HG03139 (cell line): ENCODE data around the gene WASL.

Experiments used
- ATAC-seq: cut with Tn5 transposase; IDR thresholded peaks from one replicate; pipeline ENCODE4 v1.9.1; 2021; ENCODE audit not compliant: unreplicated experiment

Gene WASL

GRCh38 chr7:123705211-123705901 is 43.4 kb downstream of the WASL start:
- no peak for ATAC-seq

DNA sequence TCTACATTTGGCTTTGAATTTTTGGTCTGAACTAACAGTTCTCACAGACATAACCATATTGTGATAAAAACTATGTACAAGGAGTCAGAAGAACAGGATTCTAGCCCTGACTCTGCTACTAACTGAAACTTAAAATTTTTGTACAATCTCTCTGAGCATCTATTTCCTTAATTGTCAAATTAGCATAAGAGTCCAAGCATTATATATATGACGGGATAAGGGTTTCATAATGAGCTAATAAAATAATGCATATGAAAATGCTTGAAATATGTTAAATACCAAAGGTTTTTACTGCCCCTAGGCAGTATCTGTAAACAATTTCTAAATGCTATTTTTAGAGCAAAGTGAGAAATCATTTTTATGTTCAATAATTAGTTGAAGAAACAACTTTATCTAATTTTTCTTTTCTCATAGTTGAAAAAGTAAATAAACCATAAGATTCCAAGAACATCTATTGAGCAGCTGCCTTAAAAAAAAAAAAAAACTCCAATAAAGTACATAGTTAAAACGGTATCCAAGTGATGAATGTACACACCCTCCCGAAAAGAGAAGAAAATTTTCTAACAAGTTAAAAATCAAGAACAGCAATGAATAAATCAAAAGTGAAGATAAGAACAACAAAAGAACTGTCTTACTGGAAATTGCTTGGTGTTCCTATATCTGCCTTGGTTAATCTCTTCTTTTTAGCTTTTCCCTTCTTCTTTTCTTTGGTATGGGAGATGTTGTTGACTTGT is 52.7 kb downstream of the WASL start:
- ATAC-seq: no peak

- ATAC-seq: no peak
Observed at GRCh38 chr7:123692471-123692877, 56.3 kb downstream of the WASL start.

DNA sequence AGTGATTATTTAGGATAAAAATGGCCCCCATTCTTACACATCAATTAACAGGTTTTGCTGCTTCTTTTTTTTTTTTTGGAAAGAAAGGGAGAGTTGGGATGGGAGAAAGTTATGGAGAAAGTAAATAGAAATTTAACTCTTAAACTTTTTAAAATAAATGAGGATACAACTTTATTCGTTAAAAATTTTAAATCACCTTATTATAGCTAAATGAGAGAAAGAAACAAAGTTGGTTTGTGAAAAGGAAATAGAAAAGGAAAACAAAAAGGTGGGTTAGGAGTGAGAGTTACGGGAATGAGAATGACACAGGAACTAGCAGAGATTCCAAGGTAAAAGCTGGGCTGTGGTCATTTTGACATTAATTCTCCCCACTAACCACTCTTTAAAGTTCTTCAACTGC is 58.3 kb downstream of the WASL start:
- no peak for ATAC-seq

DNA sequence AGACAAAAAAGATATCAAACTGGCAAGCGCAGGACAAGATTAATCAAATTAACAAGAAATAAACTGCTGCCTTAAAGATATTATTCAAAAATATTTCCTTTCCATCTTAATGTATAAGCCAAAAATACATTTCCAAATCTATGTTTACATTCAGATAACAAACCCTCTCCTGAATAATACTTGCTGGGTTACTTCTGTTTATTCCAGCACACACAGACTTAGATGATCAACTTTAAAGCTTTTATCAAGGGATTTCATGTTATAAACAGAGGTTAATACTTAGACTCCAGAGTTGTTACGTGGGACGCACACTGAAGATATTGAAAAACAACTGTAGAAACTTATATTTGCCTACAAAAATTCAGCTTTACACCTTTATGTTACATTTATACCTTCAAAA is 59.6 kb downstream of the WASL start:
- ATAC-seq: no peak

- no peak for ATAC-seq
Observed at GRCh38 chr7:123687727-123688126, 61.1 kb downstream of the WASL start.

DNA sequence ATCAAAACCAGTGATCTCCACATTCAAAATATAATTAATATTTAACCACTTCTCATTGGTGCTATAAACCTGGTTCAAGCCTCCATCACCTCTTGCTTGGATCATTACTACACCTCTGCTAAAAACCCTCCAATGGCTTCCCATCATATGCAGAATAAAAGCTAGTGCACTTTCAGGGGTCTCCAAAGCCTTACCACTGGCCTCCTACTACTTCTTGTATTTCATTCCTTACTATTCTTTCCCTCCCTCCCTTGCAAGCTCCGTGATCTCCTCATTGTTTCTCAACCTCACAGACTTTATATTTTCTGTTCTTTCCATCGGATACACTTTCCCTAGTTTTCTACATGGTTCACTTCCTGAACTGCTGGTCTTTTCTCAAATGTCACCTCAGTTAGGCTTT is 61.6 kb downstream of the WASL start:
- ATAC-seq: no peak

- ATAC-seq: no peak
Observed at GRCh38 chr7:123682690-123683089, 66.1 kb downstream of the WASL start.

DNA sequence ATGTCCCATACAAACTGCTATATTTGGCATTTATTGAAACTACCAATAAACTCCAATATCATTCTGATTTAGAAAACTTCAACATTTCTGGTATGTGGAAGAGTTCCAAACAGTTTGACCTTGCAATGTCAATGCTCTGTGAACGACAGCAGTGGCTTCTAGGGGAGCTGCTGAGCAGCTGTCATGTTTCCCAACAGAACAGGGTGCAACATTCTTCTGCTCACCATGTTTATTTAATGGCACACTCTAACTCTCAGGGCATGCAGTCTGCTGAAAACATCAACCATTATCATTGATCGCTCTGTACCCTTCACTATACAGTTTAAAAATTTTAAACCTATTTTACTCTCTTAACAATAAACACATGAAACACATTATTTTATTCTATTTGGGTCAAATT is 67.2 kb downstream of the WASL start:
- no peak for ATAC-seq

- ATAC-seq: no peak
Observed at GRCh38 chr7:123680580-123680979, 68.2 kb downstream of the WASL start.

DNA sequence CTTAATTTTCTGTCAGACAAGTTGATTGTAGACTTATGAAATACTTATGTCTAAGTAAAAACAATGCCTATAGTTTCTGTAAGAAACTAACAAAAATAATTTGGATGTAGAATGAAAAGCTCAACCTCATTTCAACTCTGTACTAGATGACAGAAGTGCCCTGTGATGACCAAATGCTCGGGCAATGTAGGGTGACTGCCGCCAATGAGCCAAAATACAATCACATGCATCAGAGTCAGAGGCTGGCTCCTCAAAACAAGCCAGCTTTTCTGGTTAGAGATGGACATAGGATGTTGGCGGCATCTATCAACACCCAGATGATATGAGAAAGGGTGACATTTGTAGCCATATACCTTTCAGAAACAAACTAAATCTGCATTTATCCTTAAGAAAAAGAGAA is 69.2 kb downstream of the WASL start:
- ATAC-seq: no peak

GRCh38 chr7:123677061-123677715 is 71.6 kb downstream of the WASL start:
- ATAC-seq: no peak

GRCh38 chr7:123675181-123675473 is 73.7 kb downstream of the WASL start:
- ATAC-seq: no peak

DNA sequence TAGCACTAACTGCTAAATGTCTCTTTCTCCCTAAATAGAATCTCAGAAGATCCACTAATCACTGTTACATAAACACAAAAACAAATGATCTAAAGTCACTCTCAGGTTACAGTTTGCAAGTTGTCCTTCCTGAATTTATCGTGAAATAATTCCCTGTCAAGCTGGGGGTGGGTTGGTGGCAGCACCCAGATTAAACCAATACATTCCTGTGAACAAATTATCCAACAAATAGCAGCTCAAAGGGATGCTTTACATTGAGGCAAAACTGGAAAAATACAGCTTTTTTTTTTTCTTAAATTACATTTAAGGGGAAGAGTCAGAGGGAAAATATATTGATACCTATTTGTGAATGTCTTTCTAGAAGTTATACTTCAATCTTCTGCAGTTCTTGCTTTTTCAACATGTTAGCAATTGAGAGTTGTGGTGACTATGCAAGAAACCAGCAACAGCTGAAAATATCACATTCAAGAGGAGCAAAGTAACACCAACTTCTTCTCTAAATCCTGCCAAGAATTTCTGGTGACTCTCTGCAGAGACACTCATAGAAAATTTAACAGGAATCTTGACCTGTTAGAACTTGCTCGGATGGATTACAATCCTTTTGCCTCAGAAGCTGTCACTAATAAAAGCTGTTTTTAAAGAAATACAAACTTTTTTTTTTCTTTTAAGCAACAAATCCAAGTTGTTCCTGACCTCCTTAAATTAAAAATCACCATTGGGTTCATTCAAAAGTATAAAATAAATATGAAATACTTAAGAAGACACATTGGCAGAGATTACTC is 74.2 kb downstream of the WASL start:
- ATAC-seq: no peak

GRCh38 chr7:123673752-123674398 is 74.9 kb downstream of the WASL start:
- ATAC-seq: no peak

- ATAC-seq: no peak
Observed at GRCh38 chr7:123673137-123673732, 75.6 kb downstream of the WASL start.

- no peak for ATAC-seq
Observed at GRCh38 chr7:123669485-123669884, 79.3 kb downstream of the WASL start.

DNA sequence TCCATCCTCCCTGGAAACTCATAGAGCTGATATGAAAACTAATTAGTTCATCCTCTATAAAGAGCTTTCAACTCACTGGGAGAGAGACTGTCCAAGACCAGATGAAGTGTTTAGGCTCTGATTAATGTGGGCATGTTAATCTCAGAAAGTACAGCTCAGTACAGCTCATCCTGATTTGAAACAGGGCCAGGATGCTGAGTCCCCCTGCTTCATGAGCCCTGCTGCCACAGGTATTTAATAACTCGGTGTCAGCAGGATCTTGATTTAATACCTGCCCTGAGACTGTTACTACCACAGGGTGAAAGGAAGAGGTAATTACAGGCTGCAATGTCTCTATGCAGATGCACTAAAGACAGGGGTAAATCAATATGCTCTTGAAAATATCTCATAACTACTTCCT is 82.3 kb downstream of the WASL start:
- no peak for ATAC-seq

DNA sequence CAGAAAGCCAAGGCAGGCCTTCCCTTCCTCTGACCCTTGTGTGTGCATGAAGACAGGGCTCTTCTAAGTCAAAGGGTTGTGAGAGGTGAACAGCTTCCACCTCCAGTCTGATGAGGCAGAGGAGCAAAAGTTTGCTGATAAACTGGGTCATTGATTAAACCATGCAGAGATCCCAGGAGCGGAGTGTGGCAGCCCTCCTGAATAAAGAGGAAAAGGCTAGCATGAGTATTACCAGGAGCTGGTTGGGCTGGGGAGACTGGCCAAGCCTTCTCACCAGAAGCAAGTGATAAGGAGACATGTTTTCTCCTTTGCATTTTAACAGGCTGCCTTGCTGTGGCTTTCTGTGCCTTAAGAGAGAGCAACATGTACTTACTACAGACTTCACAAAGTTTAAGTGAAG is 82.9 kb downstream of the WASL start:
- ATAC-seq: no peak

DNA sequence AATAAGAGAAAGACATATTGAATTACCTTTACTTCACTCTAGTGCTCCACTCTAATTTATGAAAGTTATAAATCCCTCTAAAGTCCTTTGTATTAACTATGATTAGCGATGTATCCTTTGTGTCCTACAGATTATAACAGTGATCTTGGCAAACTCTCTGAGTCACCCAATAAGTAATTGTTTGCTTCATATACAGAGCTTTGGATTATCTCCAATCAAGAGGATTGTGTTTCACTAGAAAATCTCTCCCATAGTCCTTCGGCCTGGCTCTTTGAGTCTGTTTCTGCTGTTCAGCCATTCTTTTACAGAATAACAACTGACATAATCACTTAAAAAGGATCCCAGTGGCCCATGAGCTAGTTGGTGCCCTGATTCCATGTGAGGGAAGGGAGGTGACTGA is 83.6 kb downstream of the WASL start:
- ATAC-seq: no peak

DNA sequence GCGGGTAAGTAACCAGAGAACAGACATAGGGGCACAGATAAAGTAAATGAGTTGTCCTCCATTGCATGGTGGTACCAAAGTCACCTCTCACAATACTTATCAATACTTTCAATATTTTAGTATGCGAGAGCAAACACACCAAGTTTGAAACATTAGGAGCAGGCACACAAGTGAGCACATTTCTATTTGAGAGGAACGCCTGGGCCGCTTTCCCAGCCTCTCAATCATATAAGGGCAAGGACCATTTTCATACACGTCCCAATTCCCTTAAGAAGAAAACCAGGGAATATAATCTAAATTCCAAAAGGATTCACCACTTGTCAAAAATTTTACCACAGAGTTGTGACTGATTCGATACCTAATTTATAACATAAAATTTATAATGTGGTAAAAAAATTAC is 85.6 kb downstream of the WASL start:
- no peak for ATAC-seq
